ENCODE measurements around the gene PCDHGC5.

DNA sequence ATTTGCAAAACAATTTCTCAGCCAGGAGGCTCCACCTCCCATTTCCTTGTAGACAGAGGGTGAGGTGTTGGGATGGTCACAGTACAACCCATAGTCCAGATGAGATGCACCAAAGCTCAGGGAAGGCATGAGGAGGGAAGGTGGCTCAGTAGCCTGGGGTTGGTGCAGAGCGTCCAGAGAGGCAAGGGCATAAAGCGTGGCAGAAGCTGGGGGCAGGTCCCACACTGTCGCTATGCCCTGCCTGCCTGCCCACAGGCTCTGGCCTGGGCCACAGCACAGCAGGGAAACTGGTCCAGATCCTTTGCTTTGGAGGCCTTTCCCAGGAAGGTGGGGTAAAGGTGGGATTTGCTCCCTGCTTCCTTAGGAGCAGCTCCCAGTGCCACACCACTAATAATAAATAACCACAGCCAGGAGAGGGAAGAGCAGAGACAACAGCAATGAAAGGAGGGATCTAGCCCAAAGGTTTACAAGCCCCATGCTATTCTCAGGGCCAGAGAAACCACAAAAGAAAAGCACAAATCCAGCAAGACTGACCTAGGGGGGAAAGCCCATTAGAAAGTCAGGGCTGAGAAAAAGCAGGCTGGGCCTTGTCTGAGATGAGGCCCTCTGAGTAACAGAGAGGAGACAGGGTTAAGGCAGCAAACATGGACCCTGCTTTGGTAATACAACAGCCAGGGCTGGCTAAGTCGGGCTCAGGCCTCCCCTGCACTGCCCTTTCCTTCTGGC lies 27.2 kb downstream of the PCDHGC5 start:
- TF ChIP-seq TAF1 (IDR thresholded peaks at IDR 0.05; ENCODE audit: borderline replicate concordance, insufficient read depth, low read length) (no peak), SIN3A (IDR thresholded peaks at IDR 0.05; ENCODE audit: borderline replicate concordance, insufficient read depth, low read length) (no peak), POLR2AphosphoS5 (IDR thresholded peaks at IDR 0.05; ENCODE audit: low read depth, low read length) (no peak), FOXP2 (optimal IDR thresholded peaks at IDR 0.05; ENCODE audit: borderline replicate concordance, extremely low read depth, extremely low read length, insufficient read depth) (no peak)
- TF ChIP-seq, protein P1, sequence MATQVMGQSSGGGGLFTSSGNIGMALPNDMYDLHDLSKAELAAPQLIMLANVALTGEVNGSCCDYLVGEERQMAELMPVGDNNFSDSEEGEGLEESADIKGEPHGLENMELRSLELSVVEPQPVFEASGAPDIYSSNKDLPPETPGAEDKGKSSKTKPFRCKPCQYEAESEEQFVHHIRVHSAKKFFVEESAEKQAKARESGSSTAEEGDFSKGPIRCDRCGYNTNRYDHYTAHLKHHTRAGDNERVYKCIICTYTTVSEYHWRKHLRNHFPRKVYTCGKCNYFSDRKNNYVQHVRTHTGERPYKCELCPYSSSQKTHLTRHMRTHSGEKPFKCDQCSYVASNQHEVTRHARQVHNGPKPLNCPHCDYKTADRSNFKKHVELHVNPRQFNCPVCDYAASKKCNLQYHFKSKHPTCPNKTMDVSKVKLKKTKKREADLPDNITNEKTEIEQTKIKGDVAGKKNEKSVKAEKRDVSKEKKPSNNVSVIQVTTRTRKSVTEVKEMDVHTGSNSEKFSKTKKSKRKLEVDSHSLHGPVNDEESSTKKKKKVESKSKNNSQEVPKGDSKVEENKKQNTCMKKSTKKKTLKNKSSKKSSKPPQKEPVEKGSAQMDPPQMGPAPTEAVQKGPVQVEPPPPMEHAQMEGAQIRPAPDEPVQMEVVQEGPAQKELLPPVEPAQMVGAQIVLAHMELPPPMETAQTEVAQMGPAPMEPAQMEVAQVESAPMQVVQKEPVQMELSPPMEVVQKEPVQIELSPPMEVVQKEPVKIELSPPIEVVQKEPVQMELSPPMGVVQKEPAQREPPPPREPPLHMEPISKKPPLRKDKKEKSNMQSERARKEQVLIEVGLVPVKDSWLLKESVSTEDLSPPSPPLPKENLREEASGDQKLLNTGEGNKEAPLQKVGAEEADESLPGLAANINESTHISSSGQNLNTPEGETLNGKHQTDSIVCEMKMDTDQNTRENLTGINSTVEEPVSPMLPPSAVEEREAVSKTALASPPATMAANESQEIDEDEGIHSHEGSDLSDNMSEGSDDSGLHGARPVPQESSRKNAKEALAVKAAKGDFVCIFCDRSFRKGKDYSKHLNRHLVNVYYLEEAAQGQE (IDR thresholded peaks at IDR 0.05; ENCODE audit: insufficient read depth in 1 of 2, low read depth in 2 of 2, low read length in 2 of 2): no peak
